ENCODE measurements around the gene ABI3. TPM values are rescaled to one million over a fixed set of nuclear protein-coding genes. Genes with fewer than 3 reads are reported as not detected.

Gene ABI3
- total and polyA plus RNA-seq, 4 donors: 1.4 to 6.5 (median 5.0) TPM

GRCh38 chr17:49195751-49196150, 14.8 kb upstream of the ABI3 start:
- H3K36me3 ChIP-seq (ENCODE audit: control insufficient read depth, insufficient read depth, low read length): no peaks in the 10 kb centered on the region
- H3K4me3 ChIP-seq (ENCODE audit: low read depth, low read length): no peak overlapping the region
- DNase-seq (ENCODE audit: low read depth in 4 of 6, low spot score in 6 of 6): no peak
- no peaks in the 10 kb centered on the region for H3K27me3 ChIP-seq (ENCODE audit: control insufficient read depth, insufficient read depth, low read length)
- WGBS (ENCODE audit: insufficient coverage): no CpG with 5 or more reads among the region's 4 CpGs
- H3K9me3 ChIP-seq (ENCODE audit: control insufficient read depth, insufficient read depth, low read length): no peaks in the 10 kb centered on the region
- H3K27ac ChIP-seq (ENCODE audit: low read depth, low read length): no peak overlapping the region
- peaks cover 10% of the 10 kb centered on the region for H3K4me1 ChIP-seq (ENCODE audit: control insufficient read depth, insufficient read depth, low read length)

GRCh38 chr17:49196520-49196919, 14.0 kb upstream of the ABI3 start:
- no peak for DNase-seq (ENCODE audit: low read depth in 4 of 6, low spot score in 6 of 6)
- Histone ChIP-seq H3K9me3 (ENCODE audit: control insufficient read depth, insufficient read depth, low read length) (no peaks in the 10 kb centered on the region), H3K27me3 (ENCODE audit: control insufficient read depth, insufficient read depth, low read length) (no peaks in the 10 kb centered on the region), H3K4me3 (ENCODE audit: low read depth, low read length) (no peak overlapping the region), H3K36me3 (ENCODE audit: control insufficient read depth, insufficient read depth, low read length) (no peaks in the 10 kb centered on the region), H3K4me1 (ENCODE audit: control insufficient read depth, insufficient read depth, low read length) (peaks cover 10% of the 10 kb centered on the region), H3K27ac (ENCODE audit: low read depth, low read length) (no peak overlapping the region)
- WGBS (ENCODE audit: insufficient coverage): no CpG with 5 or more reads among the region's 3 CpGs

- Histone ChIP-seq H3K4me1 (ENCODE audit: control insufficient read depth, insufficient read depth, low read length) (peaks cover 6% of the 10 kb centered on the region), H3K27ac (ENCODE audit: low read depth, low read length) (no peak overlapping the region), H3K27me3 (ENCODE audit: control insufficient read depth, insufficient read depth, low read length) (no peaks in the 10 kb centered on the region), H3K9me3 (ENCODE audit: control insufficient read depth, insufficient read depth, low read length) (no peaks in the 10 kb centered on the region), H3K36me3 (ENCODE audit: control insufficient read depth, insufficient read depth, low read length) (no peaks in the 10 kb centered on the region), H3K4me3 (ENCODE audit: low read depth, low read length) (no peak overlapping the region)
- no peak for DNase-seq (ENCODE audit: low read depth in 4 of 6, low spot score in 6 of 6)
- WGBS (ENCODE audit: insufficient coverage): 75% methylated on average over 1 of the region's 5 CpGs
Measured at GRCh38 chr17:49197346-49197998, 13.0 kb upstream of the ABI3 start.

- no peak overlapping the region for H3K4me3 ChIP-seq (ENCODE audit: low read depth, low read length)
- peaks cover 6% of the 10 kb centered on the region for H3K4me1 ChIP-seq (ENCODE audit: control insufficient read depth, insufficient read depth, low read length)
- H3K9me3 ChIP-seq (ENCODE audit: control insufficient read depth, insufficient read depth, low read length): no peaks in the 10 kb centered on the region
- H3K27me3 ChIP-seq (ENCODE audit: control insufficient read depth, insufficient read depth, low read length): no peaks in the 10 kb centered on the region
- no peak for DNase-seq (ENCODE audit: low read depth in 4 of 6, low spot score in 6 of 6)
- H3K27ac ChIP-seq (ENCODE audit: low read depth, low read length): no peak overlapping the region
- no peaks in the 10 kb centered on the region for H3K36me3 ChIP-seq (ENCODE audit: control insufficient read depth, insufficient read depth, low read length)
- WGBS (ENCODE audit: insufficient coverage): no CpG with 5 or more reads among the region's 2 CpGs
Measured at GRCh38 chr17:49198211-49198610, 12.3 kb upstream of the ABI3 start.

GRCh38 chr17:49200423-49201083, 10.0 kb upstream of the ABI3 start:
- Histone ChIP-seq H3K27me3 (ENCODE audit: control insufficient read depth, insufficient read depth, low read length) (no peaks in the 10 kb centered on the region), H3K9me3 (ENCODE audit: control insufficient read depth, insufficient read depth, low read length) (no peaks in the 10 kb centered on the region), H3K36me3 (ENCODE audit: control insufficient read depth, insufficient read depth, low read length) (no peaks in the 10 kb centered on the region), H3K4me1 (ENCODE audit: control insufficient read depth, insufficient read depth, low read length) (no peaks in the 10 kb centered on the region), H3K27ac (ENCODE audit: low read depth, low read length) (no peak overlapping the region), H3K4me3 (ENCODE audit: low read depth, low read length) (no peak overlapping the region)
- no peak for DNase-seq (ENCODE audit: low read depth in 4 of 6, low spot score in 6 of 6)
- 82% methylated on average over 6 of the region's 13 CpGs for WGBS (ENCODE audit: insufficient coverage)

GRCh38 chr17:49201481-49201927, 9.0 kb upstream of the ABI3 start:
- H3K9me3 ChIP-seq (ENCODE audit: control insufficient read depth, insufficient read depth, low read length): no peaks in the 10 kb centered on the region
- 80% methylated on average over 6 of the region's 8 CpGs for WGBS (ENCODE audit: insufficient coverage)
- H3K4me3 ChIP-seq (ENCODE audit: low read depth, low read length): no peak overlapping the region
- H3K27me3 ChIP-seq (ENCODE audit: control insufficient read depth, insufficient read depth, low read length): no peaks in the 10 kb centered on the region
- no peak for DNase-seq (ENCODE audit: low read depth in 4 of 6, low spot score in 6 of 6)
- no peak overlapping the region for H3K27ac ChIP-seq (ENCODE audit: low read depth, low read length)
- H3K36me3 ChIP-seq (ENCODE audit: control insufficient read depth, insufficient read depth, low read length): no peaks in the 10 kb centered on the region
- H3K4me1 ChIP-seq (ENCODE audit: control insufficient read depth, insufficient read depth, low read length): no peaks in the 10 kb centered on the region

GRCh38 chr17:49203796-49204195, 6.7 kb upstream of the ABI3 start:
- H3K36me3 ChIP-seq (ENCODE audit: control insufficient read depth, insufficient read depth, low read length): no peaks in the 10 kb centered on the region
- no peak for DNase-seq (ENCODE audit: low read depth in 4 of 6, low spot score in 6 of 6)
- H3K27me3 ChIP-seq (ENCODE audit: control insufficient read depth, insufficient read depth, low read length): no peaks in the 10 kb centered on the region
- H3K4me1 ChIP-seq (ENCODE audit: control insufficient read depth, insufficient read depth, low read length): no peaks in the 10 kb centered on the region
- H3K9me3 ChIP-seq (ENCODE audit: control insufficient read depth, insufficient read depth, low read length): no peaks in the 10 kb centered on the region
- WGBS (ENCODE audit: insufficient coverage): 76% methylated on average over 2 of the region's 2 CpGs
- H3K4me3 ChIP-seq (ENCODE audit: low read depth, low read length): no peak overlapping the region
- H3K27ac ChIP-seq (ENCODE audit: low read depth, low read length): no peak overlapping the region

GRCh38 chr17:49204516-49204915, 6.0 kb upstream of the ABI3 start:
- WGBS (ENCODE audit: insufficient coverage): 88% methylated on average over 2 of the region's 2 CpGs
- Histone ChIP-seq H3K27ac (ENCODE audit: low read depth, low read length) (no peak overlapping the region), H3K4me3 (ENCODE audit: low read depth, low read length) (no peak overlapping the region), H3K9me3 (ENCODE audit: control insufficient read depth, insufficient read depth, low read length) (no peaks in the 10 kb centered on the region), H3K36me3 (ENCODE audit: control insufficient read depth, insufficient read depth, low read length) (no peaks in the 10 kb centered on the region), H3K27me3 (ENCODE audit: control insufficient read depth, insufficient read depth, low read length) (no peaks in the 10 kb centered on the region), H3K4me1 (ENCODE audit: control insufficient read depth, insufficient read depth, low read length) (no peaks in the 10 kb centered on the region)
- DNase-seq (ENCODE audit: low read depth in 4 of 6, low spot score in 6 of 6): no peak

GRCh38 chr17:49209061-49209571, 1.4 kb upstream of the ABI3 start:
- WGBS (ENCODE audit: insufficient coverage): 86% methylated on average over 10 of the region's 10 CpGs
- Histone ChIP-seq H3K36me3 (ENCODE audit: control insufficient read depth, insufficient read depth, low read length) (no peaks in the 10 kb centered on the region), H3K27me3 (ENCODE audit: control insufficient read depth, insufficient read depth, low read length) (peaks cover 10% of the 10 kb centered on the region), H3K4me1 (ENCODE audit: control insufficient read depth, insufficient read depth, low read length) (peaks cover 7% of the 10 kb centered on the region), H3K9me3 (ENCODE audit: control insufficient read depth, insufficient read depth, low read length) (no peaks in the 10 kb centered on the region), H3K4me3 (ENCODE audit: low read depth, low read length) (no peak overlapping the region), H3K27ac (ENCODE audit: low read depth, low read length) (no peak overlapping the region)
- no peak for DNase-seq (ENCODE audit: low read depth in 4 of 6, low spot score in 6 of 6)

- peaks cover 14% of the 10 kb centered on the region for H3K4me1 ChIP-seq (ENCODE audit: control insufficient read depth, insufficient read depth, low read length)
- H3K36me3 ChIP-seq (ENCODE audit: control insufficient read depth, insufficient read depth, low read length): no peaks in the 10 kb centered on the region
- WGBS (ENCODE audit: insufficient coverage): 77% methylated on average over 5 of the region's 5 CpGs
- H3K27ac ChIP-seq (ENCODE audit: low read depth, low read length): no peak overlapping the region
- H3K4me3 ChIP-seq (ENCODE audit: low read depth, low read length): no peak overlapping the region
- H3K27me3 ChIP-seq (ENCODE audit: control insufficient read depth, insufficient read depth, low read length): peaks cover 10% of the 10 kb centered on the region
- no peak for DNase-seq (ENCODE audit: low read depth in 4 of 6, low spot score in 6 of 6)
- no peaks in the 10 kb centered on the region for H3K9me3 ChIP-seq (ENCODE audit: control insufficient read depth, insufficient read depth, low read length)
Measured at GRCh38 chr17:49213399-49213798, 2.9 kb downstream of the ABI3 start.
